ENCODE data around the gene MAP2K1. TPM values are rescaled to one million over a fixed set of nuclear protein-coding genes. Genes with fewer than 3 reads are reported as not detected.

MAP2K1 gene
- total RNA-seq, 4 donors from 2014 or later: 29.0 to 53.4 (median 45.3) TPM

GRCh38 chr15:66489179-66489791, 102.6 kb downstream of the MAP2K1 start:
- peaks cover 0 to 13% (median 0%) of the 10 kb centered on the region in 3 donors for H3K4me1 ChIP-seq
- no peak for TF ChIP-seq POLR2A (IDR thresholded peaks at IDR 0.05)
- TF ChIP-seq CTCF (IDR thresholded peaks at IDR 0.05): no peak
- DNase-seq: no peak
- no peak overlapping the region for H3K4me3 ChIP-seq
- no peaks in the 10 kb centered on the region for H3K27me3 ChIP-seq
- H3K27ac ChIP-seq: peak overlapping the region in 1 of 4 donors; percentile 22
- intact Hi-C loops (cut with DNase I): no loop called here
- no peaks in the 10 kb centered on the region for H3K9me3 ChIP-seq
- WGBS, 2 donors: 31 to 43% methylated on average over 6 of the region's 6 CpGs
- H3K36me3 ChIP-seq: peaks cover 11 to 98% (median 16%) of the 10 kb centered on the region in 3 donors

- TF ChIP-seq POLR2A (IDR thresholded peaks at IDR 0.05) (no peak), CTCF (IDR thresholded peaks at IDR 0.05) (no peak)
Measured at GRCh38 chr15:66491846-66492245, 105.1 kb downstream of the MAP2K1 start.

GRCh38 chr15:66494262-66494661, 107.5 kb downstream of the MAP2K1 start:
- H3K4me1 ChIP-seq: peaks cover 14 to 43% (median 18%) of the 10 kb centered on the region in 3 donors
- no peaks in the 10 kb centered on the region for H3K27me3 ChIP-seq
- H3K36me3 ChIP-seq: peaks cover 8 to 79% (median 22%) of the 10 kb centered on the region in 3 donors
- DNase-seq: no peak
- TF ChIP-seq POLR2A (IDR thresholded peaks at IDR 0.05): no peak
- H3K4me3 ChIP-seq: no peak overlapping the region
- no peaks in the 10 kb centered on the region for H3K9me3 ChIP-seq
- H3K27ac ChIP-seq: no peak overlapping the region
- intact Hi-C loops (cut with DNase I): no loop called here
- WGBS, 2 donors: 60 to 67% methylated on average over 2 of the region's 2 CpGs

More at GRCh38 chr15:66491846-66492245, 105.1 kb downstream of the MAP2K1 start:
- no peak for DNase-seq
- Histone ChIP-seq H3K27me3 (no peaks in the 10 kb centered on the region), H3K9me3 (no peaks in the 10 kb centered on the region), H3K36me3 (peaks cover 8 to 89% (median 16%) of the 10 kb centered on the region in 3 donors), H3K4me3 (no peak overlapping the region), H3K4me1 (peaks cover 6 to 31% (median 8%) of the 10 kb centered on the region in 3 donors), H3K27ac (no peak overlapping the region)
- intact Hi-C loops (cut with DNase I): no loop called here
- WGBS, 2 donors: 88 to 90% methylated on average over 3 of the region's 3 CpGs

- no peaks in the 10 kb centered on the region for H3K27me3 ChIP-seq
- peak overlapping the region; percentile 69 to 94 (median 83) for H3K4me3 ChIP-seq
- no peaks in the 10 kb centered on the region for H3K9me3 ChIP-seq
- no peak for DNase-seq
- no peak for TF ChIP-seq CTCF (IDR thresholded peaks at IDR 0.05)
- no peak for TF ChIP-seq POLR2A (IDR thresholded peaks at IDR 0.05)
- peak overlapping the region; percentile 89 to 95 (median 94) for H3K27ac ChIP-seq
- H3K4me1 ChIP-seq: peaks cover 14 to 53% (median 20%) of the 10 kb centered on the region in 3 donors
- 21 to 38% methylated on average over 6 to 15 of the region's 17 CpGs for WGBS, 2 donors
- intact Hi-C loops (cut with DNase I): loop anchor here (5.0 kb wide), 1 partner anchor 110 kb away; the partner anchor contains the start of gene MAP2K1
- peaks cover 14 to 79% (median 35%) of the 10 kb centered on the region in 3 donors for H3K36me3 ChIP-seq
Measured at GRCh38 chr15:66496951-66497501, 110.3 kb downstream of the MAP2K1 start.

GRCh38 chr15:66497502-66498455, 111.1 kb downstream of the MAP2K1 start, which contains the start of gene SNAPC5:
Gene SNAPC5 (minus strand): TSS chr15:66497762. CDS start chr15:66497731, 31 bp downstream.
- H3K4me3 ChIP-seq: peak within 1 kb of the TSS; percentile 69 to 94 (median 83)
- peaks cover 14 to 80% (median 35%) of the 10 kb centered on the region in 3 donors for H3K36me3 ChIP-seq
- peak in 3 of 4 donors; percentile 54 to 72 (median 64) for TF ChIP-seq POLR2A (IDR thresholded peaks at IDR 0.05)
- TF ChIP-seq CTCF (IDR thresholded peaks at IDR 0.05): peak; percentile 94 to 99 (median 98)
- H3K27ac ChIP-seq: peak within 1 kb of the TSS; percentile 89 to 95 (median 94)
- intact Hi-C loops (cut with DNase I): loop anchor here (5.0 kb wide), 1 partner anchor 110 kb away; the partner anchor contains the start of gene MAP2K1
- WGBS, 2 donors: 11 to 22% methylated on average over 11 to 26 of the region's 43 CpGs
- peak; percentile 84 for DNase-seq
- no peaks in the 10 kb centered on the region for H3K9me3 ChIP-seq
- no peaks in the 10 kb centered on the region for H3K27me3 ChIP-seq
- peaks cover 14 to 60% (median 27%) of the 10 kb centered on the region in 3 donors for H3K4me1 ChIP-seq
